Subcutaneous abdominal adipose tissue (tissue), 5 donors: ENCODE measurements around the gene INO80D.

ENCODE experiments used
- H3K27ac ChIP-seq: one replicate; pipeline ENCODE4 v1.7.0; 2013; ENCODE audit warnings: low read depth, mild to moderate bottlenecking, inconsistent platforms, low read length, moderate library complexity
- H3K27me3 ChIP-seq, 5 donors: one replicate each; pipeline ENCODE4 v1.7.0; 2013; ENCODE audit warnings: low read length in 5 of 5, inconsistent platforms in 1 of 5; ENCODE audit not compliant: control insufficient read depth in 5 of 5, insufficient read depth in 4 of 5
- H3K36me3 ChIP-seq, 5 donors: one replicate each; pipeline ENCODE4 v1.7.0; 2013; ENCODE audit warnings: low read length in 5 of 5; ENCODE audit not compliant: control insufficient read depth in 5 of 5, insufficient read depth in 5 of 5
- H3K4me1 ChIP-seq, 5 donors: one replicate each; pipeline ENCODE4 v1.7.0; 2013; ENCODE audit warnings: low read length in 5 of 5, mild to moderate bottlenecking in 3 of 5, moderate library complexity in 1 of 5; ENCODE audit not compliant: control insufficient read depth in 5 of 5, insufficient read depth in 5 of 5
- H3K4me3 ChIP-seq, 5 donors: one replicate each; pipeline ENCODE4 v1.7.0; 2013; ENCODE audit warnings: low read length in 5 of 5, low read depth in 1 of 5
- H3K9ac ChIP-seq, 5 donors: one replicate each; pipeline ENCODE4 v1.7.0; 2013; ENCODE audit warnings: low read length in 5 of 5, mild to moderate bottlenecking in 4 of 5, moderate library complexity in 3 of 5
- H3K9me3 ChIP-seq, 5 donors: one replicate each; pipeline ENCODE4 v1.7.0; 2013; ENCODE audit warnings: low read length in 5 of 5; ENCODE audit not compliant: control insufficient read depth in 5 of 5
- donor health status: healthy.
- donor health status: healthy.
- donor health status: healthy.
- donor health status: healthy.
- donor health status: healthy.

Gene INO80D

GRCh38 chr2:205954707-205955106 lies 131.3 kb downstream of the INO80D start:
- no peaks in the 10 kb centered on the region for H3K36me3 ChIP-seq
- no peak overlapping the region for H3K4me3 ChIP-seq
- H3K27ac ChIP-seq = no peak overlapping the region

DNA sequence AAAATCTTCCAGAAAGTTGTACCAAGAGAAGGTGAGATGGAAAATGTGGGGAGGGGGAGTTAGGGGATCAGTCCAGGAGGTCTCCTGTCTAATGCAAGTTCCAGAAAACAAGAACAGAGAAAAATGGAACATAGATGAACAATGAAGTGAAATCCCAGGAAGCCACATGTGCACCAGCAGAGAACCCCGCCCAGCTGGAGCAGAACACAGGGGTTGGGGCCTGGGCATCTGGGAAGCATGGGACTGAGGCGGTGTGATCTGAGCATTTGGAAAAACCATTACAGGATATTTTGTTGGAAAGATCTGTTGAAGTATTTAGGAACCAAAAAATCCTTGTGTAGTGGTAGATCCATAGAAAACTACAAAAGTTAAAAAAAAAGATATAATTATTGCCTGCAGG lies 133.7 kb downstream of the INO80D start:
- H3K4me3 ChIP-seq = no peak overlapping the region
- H3K9me3 ChIP-seq = peaks cover 0 to 3% (median 0%) of the 10 kb centered on the region in 5 donors
- H3K27ac ChIP-seq = no peak overlapping the region
- peaks cover 0 to 13% (median 10%) of the 10 kb centered on the region in 5 donors for H3K4me1 ChIP-seq
- H3K9ac ChIP-seq = no peak overlapping the region
- no peaks in the 10 kb centered on the region for H3K36me3 ChIP-seq
- peaks cover 0 to 5% (median 0%) of the 10 kb centered on the region in 5 donors for H3K27me3 ChIP-seq

More at GRCh38 chr2:205954707-205955106, 131.3 kb downstream of the INO80D start:
- Histone ChIP-seq H3K27me3 (peaks cover 0 to 5% (median 0%) of the 10 kb centered on the region in 5 donors), H3K4me1 (no peaks in the 10 kb centered on the region), H3K9me3 (peaks cover 0 to 3% (median 0%) of the 10 kb centered on the region in 5 donors), H3K9ac (no peak overlapping the region)

- H3K4me1 ChIP-seq = peaks cover 0 to 24% (median 14%) of the 10 kb centered on the region in 5 donors
- no peak overlapping the region for H3K4me3 ChIP-seq
- peaks cover 0 to 3% (median 0%) of the 10 kb centered on the region in 5 donors for H3K9me3 ChIP-seq
- H3K9ac ChIP-seq = no peak overlapping the region
- no peak overlapping the region for H3K27ac ChIP-seq
- no peaks in the 10 kb centered on the region for H3K36me3 ChIP-seq
- H3K27me3 ChIP-seq = no peaks in the 10 kb centered on the region
These were observed 137.1 kb downstream of the INO80D start for GRCh38 chr2:205948883-205949282.

DNA sequence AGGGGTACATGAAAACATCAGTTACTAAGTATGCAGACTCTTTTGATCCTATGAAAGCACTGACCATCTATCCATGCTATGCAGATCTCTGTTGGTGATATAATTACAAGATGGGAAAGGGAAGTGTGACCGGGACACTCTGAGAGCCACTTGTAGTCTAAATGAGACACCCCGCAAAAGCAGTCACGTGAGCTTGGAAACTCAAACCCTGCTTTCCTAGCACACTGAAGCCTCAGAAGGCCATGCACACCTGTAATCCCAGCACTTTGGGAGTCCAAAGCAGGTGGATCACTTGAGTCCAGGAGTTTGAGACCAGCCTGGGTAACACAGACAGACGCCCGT lies 137.5 kb downstream of the INO80D start:
- Histone ChIP-seq H3K27ac (no peak overlapping the region), H3K9ac (peak overlapping the region in 1 of 5 donors; percentile 7), H3K36me3 (no peaks in the 10 kb centered on the region), H3K9me3 (peaks cover 0 to 3% (median 0%) of the 10 kb centered on the region in 5 donors), H3K4me1 (peaks cover 0 to 24% (median 14%) of the 10 kb centered on the region in 5 donors), H3K4me3 (no peak overlapping the region), H3K27me3 (no peaks in the 10 kb centered on the region)

DNA sequence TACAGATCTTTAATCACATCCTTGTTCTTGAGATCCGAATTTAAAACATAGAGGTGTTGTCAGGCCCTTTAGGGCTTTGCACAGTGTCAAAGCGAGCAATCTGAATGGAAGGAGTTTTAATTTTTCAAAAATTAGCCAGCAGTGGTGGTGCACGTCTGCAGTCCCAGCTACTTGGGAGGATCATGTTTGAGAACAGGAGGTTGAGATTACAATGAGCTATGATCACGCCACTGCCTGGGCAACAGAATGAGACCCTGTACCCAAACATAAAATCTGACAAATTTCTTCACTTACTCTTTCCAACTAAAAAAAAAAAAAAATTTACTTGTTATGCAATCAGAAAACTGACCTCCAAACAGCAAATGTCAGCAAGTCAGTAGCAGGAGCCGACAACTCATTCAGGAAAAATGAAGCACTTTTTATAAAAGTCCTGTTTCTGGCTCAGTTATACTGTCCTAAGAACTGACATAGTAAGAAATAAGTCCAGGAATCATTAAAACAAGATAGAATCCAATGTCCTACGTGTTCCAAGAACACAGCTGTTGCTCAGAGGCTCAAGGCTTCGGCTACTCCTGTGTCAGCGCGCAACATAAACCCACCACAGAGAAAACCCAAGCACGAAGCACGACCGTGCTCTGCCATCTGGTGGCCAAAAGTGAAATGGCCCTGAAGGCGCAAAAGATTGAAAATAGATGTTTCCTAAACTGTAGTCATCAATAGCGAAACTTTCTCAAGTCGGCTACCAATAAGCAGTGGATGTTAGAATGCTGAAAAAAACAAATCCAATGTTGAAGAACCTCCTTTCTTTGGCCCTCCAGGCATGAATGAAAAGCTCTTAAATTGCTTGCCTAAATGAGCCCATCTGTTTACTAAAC lies 138.1 kb downstream of the INO80D start:
- no peaks in the 10 kb centered on the region for H3K36me3 ChIP-seq
- peak overlapping the region in 4 of 5 donors; percentile 22 to 40 (median 35) for H3K4me3 ChIP-seq
- peak overlapping the region in 3 of 5 donors; percentile 26 to 48 (median 40) for H3K9ac ChIP-seq

DNA sequence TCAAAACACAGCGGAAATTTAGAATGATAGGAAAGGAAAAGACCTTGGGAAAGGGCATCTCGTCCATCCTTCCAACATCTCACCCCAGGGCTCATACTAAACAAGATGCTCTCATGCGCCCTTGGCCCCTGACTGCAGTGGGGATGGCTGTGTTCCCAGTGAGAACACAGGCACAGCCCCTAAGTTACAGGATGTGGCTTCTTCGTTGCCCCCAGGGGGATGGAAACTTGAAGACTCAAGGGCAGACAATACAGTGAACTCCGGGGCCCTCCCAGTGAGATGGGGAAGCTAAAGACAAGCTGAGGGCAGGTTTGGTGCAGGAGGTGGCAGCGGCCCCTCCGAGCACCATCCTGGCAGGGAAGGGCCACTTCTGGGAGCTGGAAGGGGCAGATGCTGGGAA lies 139.7 kb downstream of the INO80D start:
- H3K4me1 ChIP-seq = peaks cover 0 to 24% (median 14%) of the 10 kb centered on the region in 5 donors
- no peak overlapping the region for H3K4me3 ChIP-seq
- H3K27me3 ChIP-seq = no peaks in the 10 kb centered on the region
- peaks cover 0 to under 1% (median 0%) of the 10 kb centered on the region in 5 donors for H3K9me3 ChIP-seq
- no peak overlapping the region for H3K9ac ChIP-seq
- no peak overlapping the region for H3K27ac ChIP-seq
- no peaks in the 10 kb centered on the region for H3K36me3 ChIP-seq

More for the DNA sequence above, 138.1 kb downstream of the INO80D start:
- H3K27ac ChIP-seq = no peak overlapping the region
- H3K4me1 ChIP-seq = peaks cover 0 to 24% (median 14%) of the 10 kb centered on the region in 5 donors
- peaks cover 0 to 3% (median 0%) of the 10 kb centered on the region in 5 donors for H3K9me3 ChIP-seq
- H3K27me3 ChIP-seq = no peaks in the 10 kb centered on the region
